GM19099 (cell line): ENCODE data around the gene ABCD1.

Experiments used
- POLR2A ChIP-seq: IDR thresholded peaks from 3 replicates; pipeline ENCODE4 v1.6.1; 2011; ENCODE audit warnings: low read depth; ENCODE audit not compliant: insufficient read length; ENCODE audit errors: extremely low read depth

Gene ABCD1

GRCh38 chrX:153724252-153725038 is at the start of gene ABCD1, which contains the start of gene BCAP31:
Gene ABCD1 (plus strand): TSS chrX:153724856. CDS start chrX:153725267, 411 bp downstream.
Gene BCAP31 (minus strand): TSS chrX:153724387. CDS start chrX:153723244, 1,143 bp downstream.
- TF ChIP-seq POLR2A = peak; percentile 80

GRCh38 chrX:153681175-153681574 is 43.5 kb upstream of the ABCD1 start:
- no peak for TF ChIP-seq POLR2A

- TF ChIP-seq POLR2A = no peak
Measured at GRCh38 chrX:153684467-153685155, 40.0 kb upstream of the ABCD1 start.

GRCh38 chrX:153685156-153685536 is 39.5 kb upstream of the ABCD1 start:
- TF ChIP-seq POLR2A = no peak

- TF ChIP-seq POLR2A = no peak
Measured at GRCh38 chrX:153685751-153686696, 38.6 kb upstream of the ABCD1 start.

- TF ChIP-seq POLR2A = no peak
Measured at GRCh38 chrX:153686711-153687110, 37.9 kb upstream of the ABCD1 start.

GRCh38 chrX:153687121-153688039 is 37.3 kb upstream of the ABCD1 start, which contains the start of gene SLC6A8:
Gene SLC6A8 (plus strand): TSS chrX:153687926. CDS start chrX:153688575, 649 bp downstream.
- no peak for TF ChIP-seq POLR2A

- no peak for TF ChIP-seq POLR2A
Measured at GRCh38 chrX:153688071-153688470, 36.6 kb upstream of the ABCD1 start.

- TF ChIP-seq POLR2A = no peak
Measured at GRCh38 chrX:153688506-153688905, 36.1 kb upstream of the ABCD1 start.

- TF ChIP-seq POLR2A = no peak
Measured at GRCh38 chrX:153688911-153689590, 35.6 kb upstream of the ABCD1 start.

- no peak for TF ChIP-seq POLR2A
Measured at GRCh38 chrX:153689654-153690465, 34.8 kb upstream of the ABCD1 start.

GRCh38 chrX:153690466-153690865 is 34.2 kb upstream of the ABCD1 start:
- no peak for TF ChIP-seq POLR2A
